Stimulated activated CD4-positive, alpha-beta T cell treated with anti-CD3 and anti-CD28 coated beads, Interleukin-15, amount 100 ng/mL, for 24 hours (primary cell): ENCODE measurements around the gene SERTAD1.
"Not testable (repeated sequence)": the region's sequence is repeated elsewhere in the genome, so short reads cannot be mapped to it uniquely, and the experiment has no call there.

ENCODE experiments used
- DNase-seq: peaks from one replicate; pipeline ENCODE4 v3.0.0-alpha.2; 2020

The SERTAD1 gene

GRCh38 chr19:40425450-40426287 is at the start of gene SERTAD1:
SERTAD1 (minus strand) TSS chr19:40425992; CDS start chr19:40423546, 2,446 bp downstream.
- peak; percentile 100 for DNase-seq

- DNase-seq = no peak
These were observed 48.9 kb upstream of the SERTAD1 start for GRCh38 chr19:40474737-40475136.

- DNase-seq = no peak
These were observed 46.7 kb upstream of the SERTAD1 start for GRCh38 chr19:40472516-40472915.

- DNase-seq = no peak
These were observed 45.3 kb upstream of the SERTAD1 start for GRCh38 chr19:40471111-40471510.

GRCh38 chr19:40469011-40469410 is 43.2 kb upstream of the SERTAD1 start:
- DNase-seq = no peak

GRCh38 chr19:40466985-40467734 is 41.4 kb upstream of the SERTAD1 start, which contains the start of gene SPTBN4:
SPTBN4 (plus strand) TSS chr19:40467001; CDS start chr19:40472622, 5,621 bp downstream.
- no peak for DNase-seq

GRCh38 chr19:40466219-40466984 is 40.6 kb upstream of the SERTAD1 start:
- DNase-seq = peak; percentile 78

- peak; percentile 100 for DNase-seq
These were observed 39.9 kb upstream of the SERTAD1 start, which contains the start of gene BLVRB for GRCh38 chr19:40465557-40466218. BLVRB (minus strand) TSS chr19:40465745; CDS start chr19:40465688, 57 bp downstream.

GRCh38 chr19:40465025-40465556 is 39.3 kb upstream of the SERTAD1 start:
- DNase-seq = no peak

- peak; percentile 86 for DNase-seq
These were observed 38.5 kb upstream of the SERTAD1 start for GRCh38 chr19:40464059-40465024.

GRCh38 chr19:40463587-40464037 is 37.8 kb upstream of the SERTAD1 start:
- DNase-seq = not testable (repeated sequence)

GRCh38 chr19:40461669-40462221 is 36.0 kb upstream of the SERTAD1 start:
- no peak for DNase-seq

- DNase-seq = no peak
These were observed 34.4 kb upstream of the SERTAD1 start for GRCh38 chr19:40460185-40460584.

GRCh38 chr19:40458597-40458974 is 32.8 kb upstream of the SERTAD1 start:
- DNase-seq = no peak

- no peak for DNase-seq
These were observed 32.3 kb upstream of the SERTAD1 start for GRCh38 chr19:40457953-40458596.

GRCh38 chr19:40457048-40457447 is 31.3 kb upstream of the SERTAD1 start:
- DNase-seq = no peak

GRCh38 chr19:40453943-40454342 is 28.2 kb upstream of the SERTAD1 start:
- not testable (repeated sequence) for DNase-seq

- no peak for DNase-seq
These were observed 27.5 kb upstream of the SERTAD1 start for GRCh38 chr19:40453151-40453735.

GRCh38 chr19:40452016-40452415 is 26.2 kb upstream of the SERTAD1 start:
- no peak for DNase-seq

GRCh38 chr19:40450664-40451063 is 24.9 kb upstream of the SERTAD1 start:
- DNase-seq = no peak
